Neural cell (in vitro differentiated cells): ENCODE measurements around the gene KCNJ4. TPM values are rescaled to one million over a fixed set of nuclear protein-coding genes. Genes with fewer than 3 reads are reported as not detected.

ENCODE experiments used
- H2AFZ ChIP-seq: fragments of 200-600, 300-800 bp; sonication (generic), shearing (Covaris generic); 2 replicates; pipeline ENCODE4 v1.6.0; 2014; ENCODE audit warnings: low read depth, mild to moderate bottlenecking, antibody characterized with exemption, low read length, moderate library complexity
- H3F3A ChIP-seq: fragments of 200-600 bp; shearing (Covaris generic); 2 replicates; pipeline ENCODE4 v1.6.1; 2016; ENCODE audit warnings: mild to moderate bottlenecking, moderate library complexity, mixed read lengths, antibody characterized with exemption, low read length; ENCODE audit not compliant: insufficient read depth, poor library complexity, severe bottlenecking
- H3K27ac ChIP-seq: fragments of 200-600, 300-800 bp; sonication (generic), shearing (Covaris generic); 2 replicates; pipeline ENCODE4 v1.5.1; 2014; ENCODE audit warnings: mild to moderate bottlenecking, low read length, moderate library complexity
- H3K27me3 ChIP-seq: fragments of 300-800, 200-600 bp; sonication (generic), shearing (Covaris generic); 2 replicates; pipeline ENCODE4 v1.6.0; 2014; ENCODE audit warnings: mild to moderate bottlenecking, low read depth, low read length, moderate library complexity; ENCODE audit not compliant: insufficient read depth
- H3K36me3 ChIP-seq: fragments of 300-800, 200-600 bp; sonication (generic), shearing (Covaris generic); 2 replicates; pipeline ENCODE4 v1.5.1; 2014; ENCODE audit warnings: mild to moderate bottlenecking, antibody characterized with exemption, low read length, moderate library complexity; ENCODE audit not compliant: insufficient read depth
- H3K4me2 ChIP-seq: fragments of 300-800, 200-600 bp; sonication (generic), shearing (Covaris generic); 2 replicates; pipeline ENCODE4 v1.6.0; 2014; ENCODE audit warnings: mild to moderate bottlenecking, low read length
- H3K4me3 ChIP-seq: fragments of 300-800, 200-600 bp; sonication (generic), shearing (Covaris generic); 2 replicates; pipeline ENCODE4 v1.5.1; 2014; ENCODE audit warnings: mild to moderate bottlenecking, low read length, moderate library complexity
- H3K79me2 ChIP-seq: fragments of 200-600 bp; shearing (Covaris generic); replicated peaks from 2 replicates; pipeline ENCODE4 v1.6.0; 2014; ENCODE audit warnings: mild to moderate bottlenecking, low read length, moderate library complexity; ENCODE audit not compliant: insufficient read depth
- H3K9ac ChIP-seq: fragments of 300-800, 200-600 bp; sonication (generic), shearing (Covaris generic); 2 replicates; pipeline ENCODE4 v1.6.1; 2016; ENCODE audit warnings: mild to moderate bottlenecking, low read length, mixed read lengths
- H3K9me2 ChIP-seq: fragments of 200-600 bp; shearing (Covaris generic); 2 replicates; pipeline ENCODE4 v1.6.1; 2016; ENCODE audit warnings: mild to moderate bottlenecking, low read length, mixed read lengths; ENCODE audit not compliant: insufficient read depth
- H3K9me3 ChIP-seq: fragments of 200-600, 300-800 bp; sonication (generic), shearing (Covaris generic); 2 replicates; pipeline ENCODE4 v1.6.1; 2016; ENCODE audit warnings: mild to moderate bottlenecking, mixed run types, low read length, moderate library complexity, mixed read lengths
- H4K20me1 ChIP-seq: fragments of 200-600 bp; shearing (Covaris generic); 2 replicates; pipeline ENCODE4 v1.6.1; 2016; ENCODE audit warnings: mild to moderate bottlenecking, mixed run types; ENCODE audit not compliant: insufficient read depth
- CTCF ChIP-seq: fragments of 450-650 bp; IDR thresholded peaks from 2 replicates; pipeline ENCODE4 v1.5.1; 2014; ENCODE audit warnings: antibody characterized with exemption, mild to moderate bottlenecking, moderate library complexity; ENCODE audit not compliant: poor library complexity, severe bottlenecking
- EP300 ChIP-seq: fragments of 450-650 bp; conservative IDR thresholded peaks from 2 replicates; pipeline ENCODE4 v1.6.1; 2014; ENCODE audit warnings: antibody characterized with exemption, mild to moderate bottlenecking, moderate library complexity; ENCODE audit not compliant: poor library complexity, severe bottlenecking
- EZH2 ChIP-seq: fragments of 200-600, 300-800 bp; shearing (Covaris generic), sonication (generic); IDR thresholded peaks from 2 replicates; pipeline ENCODE4 v1.6.1; 2014; ENCODE audit warnings: antibody characterized with exemption, low read length, borderline replicate concordance, mild to moderate bottlenecking; ENCODE audit not compliant: insufficient read depth, poor library complexity, severe bottlenecking
- MXI1 ChIP-seq: fragments of 450-650 bp; conservative IDR thresholded peaks from 2 replicates; pipeline ENCODE4 v1.6.1; 2014; ENCODE audit warnings: antibody characterized with exemption, mild to moderate bottlenecking; ENCODE audit not compliant: poor library complexity, severe bottlenecking
- POLR2AphosphoS5 ChIP-seq: IDR thresholded peaks from 2 replicates; pipeline ENCODE4 v1.6.1; 2012
- RAD21 ChIP-seq: fragments of 450-650 bp; conservative IDR thresholded peaks from 2 replicates; pipeline ENCODE4 v1.6.1; 2014; ENCODE audit warnings: antibody characterized with exemption, mild to moderate bottlenecking, moderate library complexity
- SMC3 ChIP-seq: fragments of 450-650 bp; conservative IDR thresholded peaks from 2 replicates; pipeline ENCODE4 v1.6.1; 2014; ENCODE audit warnings: antibody characterized with exemption, mild to moderate bottlenecking, moderate library complexity; ENCODE audit not compliant: poor library complexity
- TAF1 ChIP-seq: IDR thresholded peaks from 2 replicates; pipeline ENCODE4 v1.6.1; 2012; ENCODE audit warnings: low read depth
- polyA plus RNA-seq: library from polyadenylated mRNA; depleted of rRNA; stranded (reverse); fragments of >200 nt; gene quantifications from 2 replicates; pipeline ENCODE4 v1.2.3, GENCODE V29; 2014
- TF ChIP-seq, protein P1 (sequence below): IDR thresholded peaks from 2 replicates; pipeline ENCODE4 v1.6.1; 2012; ENCODE audit warnings: borderline replicate concordance

Gene KCNJ4
- polyA plus RNA-seq, 1 donor from 2014 or later: 1.7 TPM

DNA sequence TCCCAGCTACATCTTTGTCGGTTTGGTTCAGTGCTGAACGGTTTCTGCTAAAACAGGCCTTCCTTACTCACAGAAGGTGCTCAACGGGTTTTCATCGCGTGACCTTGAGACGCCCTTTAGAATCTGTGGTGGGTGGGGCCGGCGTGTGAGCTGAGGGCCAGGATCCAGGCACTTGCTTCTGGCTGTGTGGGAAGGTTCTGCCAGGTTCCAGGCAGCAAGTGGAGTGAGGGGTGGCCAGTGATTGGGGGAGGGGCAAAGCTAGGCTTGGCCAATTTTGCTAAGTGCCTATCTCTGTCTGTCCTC is 35.2 kb downstream of the KCNJ4 start:
- no peaks in the 10 kb centered on the region for H3K9me3 ChIP-seq
- H3K9ac ChIP-seq: no peak overlapping the region
- no peak for TF ChIP-seq SMC3
- no peak for TF ChIP-seq MXI1
- no peak for TF ChIP-seq EP300
- no peak for TF ChIP-seq POLR2AphosphoS5
- TF ChIP-seq, protein P1, sequence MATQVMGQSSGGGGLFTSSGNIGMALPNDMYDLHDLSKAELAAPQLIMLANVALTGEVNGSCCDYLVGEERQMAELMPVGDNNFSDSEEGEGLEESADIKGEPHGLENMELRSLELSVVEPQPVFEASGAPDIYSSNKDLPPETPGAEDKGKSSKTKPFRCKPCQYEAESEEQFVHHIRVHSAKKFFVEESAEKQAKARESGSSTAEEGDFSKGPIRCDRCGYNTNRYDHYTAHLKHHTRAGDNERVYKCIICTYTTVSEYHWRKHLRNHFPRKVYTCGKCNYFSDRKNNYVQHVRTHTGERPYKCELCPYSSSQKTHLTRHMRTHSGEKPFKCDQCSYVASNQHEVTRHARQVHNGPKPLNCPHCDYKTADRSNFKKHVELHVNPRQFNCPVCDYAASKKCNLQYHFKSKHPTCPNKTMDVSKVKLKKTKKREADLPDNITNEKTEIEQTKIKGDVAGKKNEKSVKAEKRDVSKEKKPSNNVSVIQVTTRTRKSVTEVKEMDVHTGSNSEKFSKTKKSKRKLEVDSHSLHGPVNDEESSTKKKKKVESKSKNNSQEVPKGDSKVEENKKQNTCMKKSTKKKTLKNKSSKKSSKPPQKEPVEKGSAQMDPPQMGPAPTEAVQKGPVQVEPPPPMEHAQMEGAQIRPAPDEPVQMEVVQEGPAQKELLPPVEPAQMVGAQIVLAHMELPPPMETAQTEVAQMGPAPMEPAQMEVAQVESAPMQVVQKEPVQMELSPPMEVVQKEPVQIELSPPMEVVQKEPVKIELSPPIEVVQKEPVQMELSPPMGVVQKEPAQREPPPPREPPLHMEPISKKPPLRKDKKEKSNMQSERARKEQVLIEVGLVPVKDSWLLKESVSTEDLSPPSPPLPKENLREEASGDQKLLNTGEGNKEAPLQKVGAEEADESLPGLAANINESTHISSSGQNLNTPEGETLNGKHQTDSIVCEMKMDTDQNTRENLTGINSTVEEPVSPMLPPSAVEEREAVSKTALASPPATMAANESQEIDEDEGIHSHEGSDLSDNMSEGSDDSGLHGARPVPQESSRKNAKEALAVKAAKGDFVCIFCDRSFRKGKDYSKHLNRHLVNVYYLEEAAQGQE: no peak
- TF ChIP-seq CTCF: no peak
- no peak for TF ChIP-seq TAF1
- no peak for TF ChIP-seq RAD21
- no peak for TF ChIP-seq EZH2
- H3K4me2 ChIP-seq: no peak overlapping the region
- no peaks in the 10 kb centered on the region for H4K20me1 ChIP-seq
- no peaks in the 10 kb centered on the region for H3K27me3 ChIP-seq
- no peaks in the 10 kb centered on the region for H3K9me2 ChIP-seq
- H3K27ac ChIP-seq: no peak overlapping the region
- no peaks in the 10 kb centered on the region for H3K36me3 ChIP-seq
- no peak overlapping the region for H3K4me3 ChIP-seq
- no peaks in the 10 kb centered on the region for H3K79me2 ChIP-seq
- no peak overlapping the region for H2AFZ ChIP-seq
- H3F3A ChIP-seq: no peaks in the 10 kb centered on the region

DNA sequence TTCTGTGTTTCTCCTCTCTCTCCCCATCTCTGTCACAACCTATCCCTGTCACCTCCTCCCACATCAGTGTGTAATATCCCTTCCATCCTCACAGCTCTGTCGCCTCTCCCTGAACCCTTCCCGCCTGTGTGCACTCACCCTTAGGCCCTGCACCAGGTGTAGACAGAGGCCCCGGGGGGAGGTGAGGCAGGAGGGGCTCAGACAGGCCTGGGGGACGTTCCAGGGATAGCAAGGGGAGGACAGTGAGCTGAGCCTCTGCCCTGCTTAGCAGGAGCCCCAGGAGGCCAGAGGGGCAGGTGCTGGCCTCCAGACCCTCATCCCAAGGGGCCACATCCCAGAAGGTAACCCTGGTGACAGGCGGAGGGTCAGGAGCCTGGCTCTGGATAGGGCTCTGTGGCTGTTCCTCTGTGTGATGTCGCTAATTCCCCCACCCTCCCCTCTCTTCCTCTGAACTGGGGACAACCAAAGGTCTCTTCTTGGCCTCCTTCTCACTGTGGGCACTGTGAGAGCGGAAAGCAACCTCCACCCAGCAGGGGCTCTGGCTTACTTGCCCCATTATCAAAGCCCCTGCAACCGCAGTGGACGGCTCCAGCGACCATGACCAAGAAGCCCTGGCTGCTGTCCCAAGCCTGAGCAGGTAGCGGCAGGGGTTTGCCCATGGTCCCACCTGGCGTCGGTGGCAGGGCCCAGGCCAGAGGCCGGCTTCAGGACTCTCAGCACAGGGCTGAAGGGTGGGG is 35.7 kb downstream of the KCNJ4 start:
- no peaks in the 10 kb centered on the region for H3K9me3 ChIP-seq
- H3K79me2 ChIP-seq: no peaks in the 10 kb centered on the region
- H3K4me2 ChIP-seq: no peak overlapping the region

More for the DNA sequence above, 35.7 kb downstream of the KCNJ4 start:
- H3K36me3 ChIP-seq: no peaks in the 10 kb centered on the region
- H2AFZ ChIP-seq: no peak overlapping the region
- H3K9ac ChIP-seq: no peak overlapping the region
- TF ChIP-seq, protein P1: no peak
- no peak for TF ChIP-seq EZH2
- TF ChIP-seq EP300: no peak
- no peak for TF ChIP-seq TAF1
- TF ChIP-seq POLR2AphosphoS5: no peak
- TF ChIP-seq CTCF: no peak
- no peak for TF ChIP-seq MXI1
- no peak for TF ChIP-seq SMC3
- TF ChIP-seq RAD21: no peak
- no peaks in the 10 kb centered on the region for H3F3A ChIP-seq
- H3K27ac ChIP-seq: no peak overlapping the region
- H3K4me3 ChIP-seq: no peak overlapping the region
- no peaks in the 10 kb centered on the region for H3K9me2 ChIP-seq
- H3K27me3 ChIP-seq: no peaks in the 10 kb centered on the region
- H4K20me1 ChIP-seq: no peaks in the 10 kb centered on the region
